ENCODE measurements around the gene GINS2. TPM values are rescaled to one million over a fixed set of nuclear protein-coding genes. Genes with fewer than 3 reads are reported as not detected.

The GINS2 gene
- total and polyA plus RNA-seq, 2 of the 4 experiments (the other 2 are of a cell fraction): 12.0 to 13.4 TPM

DNA sequence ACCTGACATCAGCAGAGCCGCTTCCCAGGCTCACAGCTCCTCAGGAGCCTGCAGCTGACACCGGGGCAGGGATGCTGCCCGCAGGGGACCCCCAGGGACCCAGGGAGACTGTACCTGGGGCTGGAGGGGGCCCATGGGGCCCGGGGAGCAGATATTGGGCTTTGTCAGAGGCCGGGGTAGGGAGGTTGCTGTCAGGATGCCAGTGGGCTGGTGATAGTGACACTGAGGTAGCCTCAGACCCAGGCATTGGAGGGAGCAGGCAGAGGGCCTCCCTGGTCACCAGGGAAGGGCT, 60.5 kb downstream of the GINS2 start:
- Histone ChIP-seq H2BK120ac (ENCODE audit: low read depth, low read length) (no peak overlapping the region), H3K56ac (ENCODE audit: extremely low read depth, insufficient read depth, low read length) (no peak overlapping the region), H4K5ac (ENCODE audit: low read depth, low read length) (no peak overlapping the region), H3K4me3 (ENCODE audit: insufficient read depth, low read depth, low read length) (no peak overlapping the region), H4K91ac (ENCODE audit: insufficient read depth, low read depth, low read length) (no peak overlapping the region), H3K23ac (ENCODE audit: low read depth, low read length) (no peak overlapping the region), H2AK5ac (ENCODE audit: low read depth, low read length) (no peak overlapping the region), H2BK15ac (ENCODE audit: low read depth, low read length) (no peak overlapping the region), H2AFZ (replicated peaks; ENCODE audit: low read length, poor library complexity) (no peak overlapping the region), H3K14ac (replicated peaks; ENCODE audit: low read depth, low read length) (no peak overlapping the region), H2BK5ac (ENCODE audit: low read depth, low read length, poor library complexity, severe bottlenecking) (no peak overlapping the region), H3K27me3 (ENCODE audit: control insufficient read depth, insufficient read depth, low read length) (no peaks in the 10 kb centered on the region), H3K79me1 (ENCODE audit: low read depth in 1 of 2, low read length in 2 of 2) (peaks cover 16 to 77% of the 10 kb centered on the region in 2 experiments), H2BK20ac (ENCODE audit: low read depth, low read length) (no peak overlapping the region), H3K4me2 (ENCODE audit: low read depth, low read length) (no peak overlapping the region), H3K9ac (ENCODE audit: low read depth, low read length) (no peak overlapping the region), H3K4ac (ENCODE audit: low read depth, low read length) (no peak overlapping the region), H4K8ac (ENCODE audit: low read depth in 2 of 2, low read length in 2 of 2) (no peak overlapping the region), H3K36me3 (ENCODE audit: control insufficient read depth, insufficient read depth, low read length) (peaks cover 1% of the 10 kb centered on the region; the same call in 1 of the 2 replicates), H3K27ac (ENCODE audit: insufficient read depth, low read length) (no peak overlapping the region), H2AK9ac (replicated peaks; ENCODE audit: low read depth, low read length, poor library complexity) (no peak overlapping the region), H3K9me3 (ENCODE audit: control insufficient read depth, insufficient read depth, low read length) (peaks cover 13% of the 10 kb centered on the region), H3K18ac (ENCODE audit: low read depth, low read length) (no peak overlapping the region), H3K9me1 (ENCODE audit: insufficient read depth, low read length) (0 out of 2 replicates have a peak, but pooled peaks cover 3% of the 10 kb centered on the region), H3K4me1 (ENCODE audit: control insufficient read depth, insufficient read depth, low read length) (no peaks in the 10 kb centered on the region), H4K20me1 (ENCODE audit: insufficient read depth, low read length) (peaks cover 99% of the 10 kb centered on the region)
- no CpG with 5 or more reads among the region's 5 CpGs for WGBS, 2 experiments (ENCODE audit: extremely low coverage in 2 of 2, insufficient read length in 1 of 2)
- dilution Hi-C loops (cut with HindIII; ENCODE audit: low sequenced_read_pairs, unreplicated experiment) (no loop called here), in situ Hi-C loops (cut with MboI; ENCODE audit: low sequenced_read_pairs) (no loop called here), intact Hi-C loops (cut with micrococcal nuclease) (no loop called here)
- CTCF ChIA-PET: interaction anchor here (1.6 kb wide), 1 partner anchor 12 kb away, joined by 4 read pairs; no protein-coding TSS in a partner anchor
- no peak for TF ChIP-seq SMC3 (IDR thresholded peaks at IDR 0.05; ENCODE audit: low read depth, low read length)
- no peak for TF ChIP-seq RFX5 (IDR thresholded peaks at IDR 0.05; ENCODE audit: low read depth, low read length)
- TF ChIP-seq CEBPB (IDR thresholded peaks at IDR 0.05; ENCODE audit: low read depth, low read length): no peak
- no peak for TF ChIP-seq CTCF (conservative IDR thresholded peaks at IDR 0.05; ENCODE audit: low read depth, low read length)
- no peak for TF ChIP-seq USF2 (IDR thresholded peaks at IDR 0.05; ENCODE audit: low read depth, low read length)
- no peak for TF ChIP-seq ELK1 (IDR thresholded peaks at IDR 0.05; ENCODE audit: borderline replicate concordance, low read depth, low read length)
- no peak for TF ChIP-seq POLR2A (IDR thresholded peaks at IDR 0.05; ENCODE audit: low read depth, low read length)
- no peak for TF ChIP-seq RAD21 (IDR thresholded peaks at IDR 0.05; ENCODE audit: low read length)
- no peak for TF ChIP-seq MAFK (IDR thresholded peaks at IDR 0.05; ENCODE audit: low read depth, low read length)
- DNase-seq (no peak), ATAC-seq (ENCODE audit: low read depth) (no peak)
- POLR2A ChIA-PET (ENCODE audit: unreplicated experiment): no interaction called here
- BruUV-seq (replicated peaks): no TSS peak
